ENCODE measurements around the gene CELA2B. TPM values are rescaled to one million over a fixed set of nuclear protein-coding genes. Genes with fewer than 3 reads are reported as not detected.
"Not testable (repeated sequence)": the region's sequence is repeated elsewhere in the genome, so short reads cannot be mapped to it uniquely, and the experiment has no call there.

Gene CELA2B
- total RNA-seq, 2 donors from 2014 or later, result not detected

- no peaks in the 10 kb centered on the region for H3K36me3 ChIP-seq (ENCODE audit: control insufficient read depth, insufficient read depth, low read length)
- H3K36me3 Mint-ChIP-seq (ENCODE audit: low read depth), result peaks cover 9% of the 10 kb centered on the region
Observed at GRCh38 chr1:15483971-15484370, 8.1 kb downstream of the CELA2B start.

GRCh38 chr1:15484443-15484842 lies 8.5 kb downstream of the CELA2B start:
- H3K4me3 Mint-ChIP-seq; H3K9me3 ChIP-seq (ENCODE audit: control insufficient read depth, low read length); H3K36me3 Mint-ChIP-seq (ENCODE audit: low read depth); H3K27ac Mint-ChIP-seq; H3K36me3 ChIP-seq (ENCODE audit: control insufficient read depth, insufficient read depth, low read length); H3K4me1 ChIP-seq (ENCODE audit: control insufficient read depth, insufficient read depth, low read length); H3K4me3 ChIP-seq (ENCODE audit: low read length); H3K4me1 Mint-ChIP-seq; DNase-seq; H3K27me3 Mint-ChIP-seq (ENCODE audit: insufficient read depth); H3K9ac ChIP-seq (ENCODE audit: extremely low read depth, low read length, poor library complexity, severe bottlenecking); H3K9me3 Mint-ChIP-seq; H3K27me3 ChIP-seq (ENCODE audit: control insufficient read depth, insufficient read depth, low read length, poor library complexity, severe bottlenecking); H3K27ac ChIP-seq (ENCODE audit: low read depth, low read length): not testable (repeated sequence)
- 91 to 100% methylated on average over 1 to 6 of the region's 6 CpGs for WGBS, 2 experiments (ENCODE audit: insufficient coverage in 1 of 2, insufficient read length in 1 of 2)

More at GRCh38 chr1:15483971-15484370, 8.1 kb downstream of the CELA2B start:
- Histone ChIP-seq H3K27me3 (ENCODE audit: control insufficient read depth, insufficient read depth, low read length, poor library complexity, severe bottlenecking) (no peaks in the 10 kb centered on the region), H3K9ac (ENCODE audit: extremely low read depth, low read length, poor library complexity, severe bottlenecking) (no peak overlapping the region), H3K9me3 (ENCODE audit: control insufficient read depth, low read length) (no peaks in the 10 kb centered on the region), H3K27ac (ENCODE audit: low read depth, low read length) (no peak overlapping the region), H3K4me3 (ENCODE audit: low read length) (no peak overlapping the region), H3K4me1 (ENCODE audit: control insufficient read depth, insufficient read depth, low read length) (no peaks in the 10 kb centered on the region)
- no peak for TF ChIP-seq CTCF (conservative IDR thresholded peaks at IDR 0.05)
- no peak overlapping the region for H3K4me3 Mint-ChIP-seq
- no peak overlapping the region for H3K27ac Mint-ChIP-seq
- no peaks in the 10 kb centered on the region for H3K4me1 Mint-ChIP-seq
- no peaks in the 10 kb centered on the region for H3K27me3 Mint-ChIP-seq (ENCODE audit: insufficient read depth)
- no peaks in the 10 kb centered on the region for H3K9me3 Mint-ChIP-seq
- DNase-seq, result no peak
- 92 to 100% methylated on average over 1 to 2 of the region's 2 CpGs for WGBS, 2 experiments (ENCODE audit: insufficient coverage in 1 of 2, insufficient read length in 1 of 2)

- Mint-ChIP-seq H3K4me3 (no peak overlapping the region), H3K9me3 (no peaks in the 10 kb centered on the region), H3K36me3 (ENCODE audit: low read depth) (peaks cover 15% of the 10 kb centered on the region), H3K27me3 (ENCODE audit: insufficient read depth) (no peaks in the 10 kb centered on the region), H3K27ac (no peak overlapping the region), H3K4me1 (no peaks in the 10 kb centered on the region)
- WGBS, 2 experiments (ENCODE audit: insufficient coverage in 1 of 2, insufficient read length in 1 of 2), result 96 to 100% methylated on average over 1 to 6 of the region's 6 CpGs
- no peak overlapping the region for H3K9ac ChIP-seq (ENCODE audit: extremely low read depth, low read length, poor library complexity, severe bottlenecking)
- H3K4me3 ChIP-seq (ENCODE audit: low read length), result no peak overlapping the region
- H3K27me3 ChIP-seq (ENCODE audit: control insufficient read depth, insufficient read depth, low read length, poor library complexity, severe bottlenecking), result no peaks in the 10 kb centered on the region
- no peak for TF ChIP-seq CTCF (conservative IDR thresholded peaks at IDR 0.05)
- H3K9me3 ChIP-seq (ENCODE audit: control insufficient read depth, low read length), result no peaks in the 10 kb centered on the region
- no peak for DNase-seq
- no peaks in the 10 kb centered on the region for H3K36me3 ChIP-seq (ENCODE audit: control insufficient read depth, insufficient read depth, low read length)
- no peak overlapping the region for H3K27ac ChIP-seq (ENCODE audit: low read depth, low read length)
- H3K4me1 ChIP-seq (ENCODE audit: control insufficient read depth, insufficient read depth, low read length), result no peaks in the 10 kb centered on the region
Observed at GRCh38 chr1:15485636-15486035, 9.7 kb downstream of the CELA2B start.

- not testable (repeated sequence) for H3K9me3 ChIP-seq (ENCODE audit: control insufficient read depth, low read length); H3K4me1 Mint-ChIP-seq; H3K27me3 Mint-ChIP-seq (ENCODE audit: insufficient read depth); H3K27ac Mint-ChIP-seq; H3K4me3 Mint-ChIP-seq; H3K4me1 ChIP-seq (ENCODE audit: control insufficient read depth, insufficient read depth, low read length); H3K9me3 Mint-ChIP-seq; DNase-seq; H3K9ac ChIP-seq (ENCODE audit: extremely low read depth, low read length, poor library complexity, severe bottlenecking); H3K36me3 ChIP-seq (ENCODE audit: control insufficient read depth, insufficient read depth, low read length); H3K27me3 ChIP-seq (ENCODE audit: control insufficient read depth, insufficient read depth, low read length, poor library complexity, severe bottlenecking); H3K27ac ChIP-seq (ENCODE audit: low read depth, low read length); H3K4me3 ChIP-seq (ENCODE audit: low read length)
- H3K36me3 Mint-ChIP-seq (ENCODE audit: low read depth), result peaks cover 22% of the 10 kb centered on the region
- 95 to 98% methylated on average over 8 to 16 of the region's 17 CpGs for WGBS, 2 experiments (ENCODE audit: insufficient coverage in 1 of 2, insufficient read length in 1 of 2)
Observed at GRCh38 chr1:15486844-15487610, 11.1 kb downstream of the CELA2B start.

All from endodermal cell (in vitro differentiated cells).